GM21528 (cell line): ENCODE measurements around the gene CAD.
"Not testable (repeated sequence)": the region's sequence is repeated elsewhere in the genome, so short reads cannot be mapped to it uniquely, and the experiment has no call there.

Experiments used
- ATAC-seq: cut with Tn5 transposase; IDR thresholded peaks from one replicate; pipeline ENCODE4 v1.9.1; 2021; ENCODE audit warnings: mild to moderate bottlenecking, moderate library complexity; ENCODE audit not compliant: unreplicated experiment, low FRiP score

Gene CAD

GRCh38 chr2:27198068-27198467 lies 19.1 kb upstream of the CAD start:
- not testable (repeated sequence) for ATAC-seq

- no peak for ATAC-seq
These were observed 18.5 kb upstream of the CAD start for GRCh38 chr2:27198627-27199026.

- no peak for ATAC-seq
These were observed 17.9 kb upstream of the CAD start for GRCh38 chr2:27199241-27199640.

GRCh38 chr2:27201675-27202074 lies 15.5 kb upstream of the CAD start:
- no peak for ATAC-seq

- no peak for ATAC-seq
These were observed 14.3 kb upstream of the CAD start for GRCh38 chr2:27202854-27203253.

GRCh38 chr2:27203741-27204140 lies 13.4 kb upstream of the CAD start:
- no peak for ATAC-seq

GRCh38 chr2:27204566-27204965 lies 12.6 kb upstream of the CAD start:
- no peak for ATAC-seq

GRCh38 chr2:27205206-27205605 lies 12.0 kb upstream of the CAD start:
- no peak for ATAC-seq

GRCh38 chr2:27206346-27206745 lies 10.8 kb upstream of the CAD start:
- ATAC-seq = no peak

GRCh38 chr2:27208486-27209050 lies 8.6 kb upstream of the CAD start:
- ATAC-seq = no peak

- no peak for ATAC-seq
These were observed 7.4 kb upstream of the CAD start for GRCh38 chr2:27209621-27210401.

- peak; percentile 11 for ATAC-seq
These were observed 5.8 kb upstream of the CAD start for GRCh38 chr2:27211241-27211942.

GRCh38 chr2:27211943-27212625 lies 5.1 kb upstream of the CAD start, which contains the start of the genes ATRAID and SLC5A6:
TSS of gene ATRAID (plus strand) at chr2:27212041. CDS start at chr2:27212369, 328 bp downstream.
TSS of gene SLC5A6 (minus strand) at chr2:27212268. CDS start at chr2:27207650, 4,618 bp downstream.
- peak; percentile 84 for ATAC-seq

GRCh38 chr2:27212626-27213471 lies 4.3 kb upstream of the CAD start:
- ATAC-seq = peak; percentile 9

- ATAC-seq = no peak
These were observed 2.2 kb upstream of the CAD start for GRCh38 chr2:27214941-27215340.

GRCh38 chr2:27216416-27217137 lies 592 bp upstream of the CAD start:
- ATAC-seq = no peak

GRCh38 chr2:27218614-27219013 lies 1.4 kb downstream of the CAD start:
- ATAC-seq = no peak

GRCh38 chr2:27219091-27219490 lies 1.9 kb downstream of the CAD start:
- ATAC-seq = no peak

GRCh38 chr2:27220091-27220490 lies 2.9 kb downstream of the CAD start:
- ATAC-seq = no peak
